Peyer's patch (tissue), 4 donors: ENCODE measurements around the gene VGLL2.

Experiments
- CTCF ChIP-seq, 6 experiments: fragments of 450-650 bp in 4 of 6; fragments of 200-600 bp in 2 of 6; sonication (generic) in 1 of 6; IDR thresholded peaks; one replicate each; pipeline ENCODE4 v1.5.1; 2017 to 2019; ENCODE audit warnings: antibody characterized with exemption in 6 of 6, mild to moderate bottlenecking in 3 of 6, moderate library complexity in 1 of 6
- POLR2A ChIP-seq, 2 donors: fragments of 450-650 bp; IDR thresholded peaks; one replicate each; pipeline ENCODE4 v1.5.1; 2017; ENCODE audit warnings: antibody characterized with exemption in 2 of 2, mild to moderate bottlenecking in 2 of 2, moderate library complexity in 2 of 2

- TF ChIP-seq CTCF (IDR thresholded peaks at IDR 0.05) = no peak
- TF ChIP-seq POLR2A (IDR thresholded peaks at IDR 0.05) = no peak
Observed at GRCh38 chr6:117229870-117230269, 35.5 kb upstream of the VGLL2 start.
